ENCODE data around the gene NR1I3.

DNA sequence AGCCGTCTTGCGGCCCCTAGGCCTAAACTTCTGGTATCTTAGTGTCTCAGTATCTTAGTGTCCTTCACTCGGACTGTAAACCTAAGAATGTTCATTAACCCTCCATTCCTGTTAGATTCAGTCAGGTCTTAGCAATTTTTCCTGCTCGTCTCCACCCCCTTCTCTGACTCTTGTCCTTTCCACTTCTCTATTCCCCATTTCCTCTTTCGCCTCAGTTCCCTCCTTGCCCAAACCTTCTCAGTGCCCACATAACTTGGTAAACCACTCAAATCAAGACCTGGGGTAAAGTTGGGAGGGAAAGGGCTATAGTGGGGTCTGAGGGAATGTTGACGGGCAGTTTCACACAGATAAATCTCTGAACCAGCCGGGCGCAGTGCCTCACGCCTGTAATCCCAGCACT, 23.6 kb downstream of the NR1I3 start:
- TF ChIP-seq BHLHE40 (IDR thresholded peaks at IDR 0.05; ENCODE audit: borderline replicate concordance) = no peak
- TF ChIP-seq ELF4 (IDR thresholded peaks at IDR 0.05) = no peak

Measured in HEK293T (cell line).